ENCODE measurements around the gene ZBTB12.

DNA sequence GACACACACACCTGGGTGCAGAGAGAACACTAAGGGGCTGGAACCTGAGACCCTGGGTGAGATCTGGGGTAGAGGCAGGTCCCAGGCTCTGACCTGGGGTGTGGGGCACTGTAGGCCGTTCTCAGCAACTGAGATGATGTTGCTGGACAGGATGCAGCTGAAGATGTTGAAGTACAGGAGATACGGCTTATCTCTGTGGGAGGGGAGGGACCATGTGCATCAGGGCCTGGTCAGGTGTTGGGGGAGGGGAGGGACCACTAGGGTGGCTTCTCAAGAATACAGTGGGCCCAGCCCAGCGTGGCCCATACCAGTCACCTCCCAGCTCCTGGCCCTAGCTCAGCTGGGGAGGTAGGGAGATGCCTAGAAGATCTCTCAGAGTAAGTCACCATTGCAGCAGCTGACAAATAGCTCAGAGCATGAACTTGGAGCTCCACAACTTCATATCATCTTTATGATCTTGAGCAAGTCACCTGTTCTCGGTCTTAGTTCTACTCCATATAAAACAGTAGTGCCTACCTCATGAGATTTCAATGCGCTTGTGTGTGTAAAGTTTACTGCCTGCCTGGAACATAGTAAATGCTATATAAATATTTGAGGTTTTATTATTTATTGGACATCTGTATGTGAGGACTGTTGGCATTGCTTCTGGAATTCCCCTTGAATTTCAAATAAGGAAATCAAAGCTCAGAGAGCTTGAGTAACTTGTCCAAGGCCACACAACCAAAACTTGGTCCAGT is 26.9 kb downstream of the ZBTB12 start:
- TF ChIP-seq CTCF (IDR thresholded peaks at IDR 0.05 in 8 of 11, conservative IDR thresholded peaks at IDR 0.05 in 3 of 11) (no peak), POLR2A (IDR thresholded peaks at IDR 0.05) (no peak), POLR2AphosphoS5 (IDR thresholded peaks at IDR 0.05) (no peak)

Data from spleen (tissue), 7 donors.